ENCODE measurements around the gene IAH1.

IAH1 gene

GRCh38 chr2:9535177-9535576 lies 60.8 kb downstream of the IAH1 start:
- ATAC-seq: no peak
- TF ChIP-seq ESRRG (CRISPR knock-in tag; IDR thresholded peaks at IDR 0.05) (no peak), PATZ1 (CRISPR knock-in tag; IDR thresholded peaks at IDR 0.05; ENCODE audit: borderline replicate concordance) (no peak), PPARA (CRISPR knock-in tag; IDR thresholded peaks at IDR 0.05; ENCODE audit: borderline replicate concordance) (no peak), ZNF70 (CRISPR knock-in tag; IDR thresholded peaks at IDR 0.05) (no peak), BACH2 (CRISPR knock-in tag; IDR thresholded peaks at IDR 0.05; ENCODE audit: borderline replicate concordance) (no peak), TOX (CRISPR knock-in tag; IDR thresholded peaks at IDR 0.05; ENCODE audit: borderline replicate concordance) (no peak), SNAI2 (CRISPR knock-in tag; IDR thresholded peaks at IDR 0.05) (no peak), ZFP30 (CRISPR knock-in tag; IDR thresholded peaks at IDR 0.05) (no peak), TSHZ2 (CRISPR knock-in tag; IDR thresholded peaks at IDR 0.05) (no peak), ZNF8 (CRISPR knock-in tag; IDR thresholded peaks at IDR 0.05) (no peak), TCF4 (CRISPR knock-in tag; IDR thresholded peaks at IDR 0.05; ENCODE audit: borderline replicate concordance) (no peak), ARNTL (CRISPR knock-in tag; IDR thresholded peaks at IDR 0.05; ENCODE audit: borderline replicate concordance, low read depth) (no peak), CSDC2 (CRISPR knock-in tag; IDR thresholded peaks at IDR 0.05) (no peak), OSR1 (CRISPR knock-in tag; IDR thresholded peaks at IDR 0.05) (no peak), GLIS3 (CRISPR knock-in tag; IDR thresholded peaks at IDR 0.05) (no peak), ZFP3 (CRISPR knock-in tag; IDR thresholded peaks at IDR 0.05) (no peak), ISL1 (CRISPR knock-in tag; IDR thresholded peaks at IDR 0.05) (no peak), POU6F1 (CRISPR knock-in tag; IDR thresholded peaks at IDR 0.05; ENCODE audit: borderline replicate concordance, low read depth) (no peak), ZC3H10 (CRISPR knock-in tag; IDR thresholded peaks at IDR 0.05) (no peak), RARB (CRISPR knock-in tag; IDR thresholded peaks at IDR 0.05) (no peak)

- TF ChIP-seq OSR1 (CRISPR knock-in tag; IDR thresholded peaks at IDR 0.05) (no peak), ZNF8 (CRISPR knock-in tag; IDR thresholded peaks at IDR 0.05) (no peak), TSHZ2 (CRISPR knock-in tag; IDR thresholded peaks at IDR 0.05) (no peak), GLIS3 (CRISPR knock-in tag; IDR thresholded peaks at IDR 0.05) (no peak), POU6F1 (CRISPR knock-in tag; IDR thresholded peaks at IDR 0.05; ENCODE audit: borderline replicate concordance, low read depth) (no peak), ZNF70 (CRISPR knock-in tag; IDR thresholded peaks at IDR 0.05) (no peak), CSDC2 (CRISPR knock-in tag; IDR thresholded peaks at IDR 0.05) (no peak), TOX (CRISPR knock-in tag; IDR thresholded peaks at IDR 0.05; ENCODE audit: borderline replicate concordance) (no peak), ZNF565 (CRISPR knock-in tag; conservative IDR thresholded peaks at IDR 0.05; ENCODE audit: low read depth) (no peak), ISL1 (CRISPR knock-in tag; IDR thresholded peaks at IDR 0.05) (no peak), PPARA (CRISPR knock-in tag; IDR thresholded peaks at IDR 0.05; ENCODE audit: borderline replicate concordance) (no peak)
- ATAC-seq: no peak
Observed at GRCh38 chr2:9536504-9536903, 62.2 kb downstream of the IAH1 start.

Data from SK-N-SH treated with all-trans-retinoic acid at 6 μM for 48 hours (cell line).